A549 (cell line): ENCODE measurements around the gene ROR1. TPM values are rescaled to one million over a fixed set of nuclear protein-coding genes. Genes with fewer than 3 reads are reported as not detected.

Experiments
- ATAC-seq, 2 experiments: fragments of 200-7000 bp in 1 of 2; fragments of >200 bp in 1 of 2; cut with Nextera tagmentation in 1 of 2; cut with Tn5 transposase in 1 of 2; 3 replicates each; pipeline versions ENCODE4 v1.8.0 to v1.9.1; 2018 to 2020; ENCODE audit warnings: mild to moderate bottlenecking in 1 of 2, moderate library complexity in 1 of 2
- CTCF ChIA-PET: fragments of 300-600 bp; sonication (Branson Sonifier 250); formaldehyde crosslinking; extraction: SDS; loops from one replicate; lab custom pipeline; 2021; ENCODE audit warnings: antibody characterized with exemption, inconsistent platforms; lab: Yijun Ruan, JAX
- POLR2A ChIA-PET: fragments of 350-600 bp; formaldehyde crosslinking; extraction: SDS; loops from one replicate; lab custom pipeline; 2021; ENCODE audit warnings: antibody characterized with exemption, inconsistent platforms; lab: Yijun Ruan, JAX
- DNase-seq, 2 experiments: peaks; one replicate each; pipeline versions ENCODE4 v3.0.0 to v3.0.0-alpha.2; 2011 to 2016; ENCODE audit warnings: low read depth in 1 of 2, low spot score in 1 of 2
- FAIRE-seq: peaks from 2 replicates; lab custom pipeline; 2011; peaks lifted over from hg19 to GRCh38; lab: Jason Lieb, UNC
- H3K27ac ChIP-seq, 2 experiments: fragments of >200 bp; sonication (Bioruptor Twin); formaldehyde crosslinking; 3 replicates each; pipeline ENCODE4 v1.5.1; 2016 to 2017
- H3K4me1 ChIP-seq: fragments of >200 bp; sonication (Bioruptor Twin); formaldehyde crosslinking; 3 replicates; pipeline ENCODE4 v1.6.1; 2016
- H3K4me2 ChIP-seq: fragments of >200 bp; sonication (Bioruptor Twin); formaldehyde crosslinking; 3 replicates; pipeline ENCODE4 v1.6.1; 2016
- H3K4me3 ChIP-seq: fragments of >200 bp; sonication (Bioruptor Twin); formaldehyde crosslinking; 3 replicates; pipeline ENCODE4 v1.5.1; 2016
- H3K9me3 ChIP-seq: fragments of >200 bp; sonication (Bioruptor Twin); formaldehyde crosslinking; 3 replicates; pipeline ENCODE4 v1.6.1; 2016
- BHLHE40 ChIP-seq: IDR thresholded peaks from 2 replicates; pipeline ENCODE4 v1.6.1; 2012; ENCODE audit warnings: low read depth, low read length, inconsistent platforms
- CEBPB ChIP-seq, 2 experiments: fragments of >200 bp in 1 of 2; sonication (Bioruptor Twin) in 1 of 2; formaldehyde crosslinking in 1 of 2; IDR thresholded peaks; 2 replicates each; pipeline ENCODE4 v1.6.1; 2012 to 2016
- CHD4 ChIP-seq: fragments of 200-600 bp; sonication (generic); IDR thresholded peaks from 2 replicates; pipeline ENCODE4 v1.6.1; 2016; ENCODE audit warnings: antibody characterized with exemption, mild to moderate bottlenecking, borderline replicate concordance
- EHMT2 ChIP-seq: fragments of 200-600 bp; sonication (generic); IDR thresholded peaks from 2 replicates; pipeline ENCODE4 v1.6.1; 2016; ENCODE audit warnings: antibody characterized with exemption, low read depth, mild to moderate bottlenecking, moderate library complexity
- EP300 ChIP-seq, 2 experiments: fragments of >200 bp; sonication (Bioruptor Twin); formaldehyde crosslinking; IDR thresholded peaks; 2 replicates in 1 of 2; 3 replicates in 1 of 2; pipeline ENCODE4 v1.6.1; 2016 to 2017
- ESRRA ChIP-seq: fragments of 150-350 bp; IDR thresholded peaks from 2 replicates; pipeline ENCODE4 v1.6.1; 2014; ENCODE audit warnings: mild to moderate bottlenecking, low read length, borderline replicate concordance
- GATA3 ChIP-seq: IDR thresholded peaks from 2 replicates; pipeline ENCODE4 v1.6.1; 2012; ENCODE audit warnings: borderline replicate concordance
- HOXB13 ChIP-seq: fragments of 250-450 bp; sonication (Bioruptor Pico); IDR thresholded peaks from 2 replicates; pipeline ENCODE4 v1.5.0; 2020; ENCODE audit warnings: low read depth, mild to moderate bottlenecking, moderate library complexity
- JUN ChIP-seq, 2 experiments: fragments of >200 bp; sonication (Bioruptor Twin); formaldehyde crosslinking; IDR thresholded peaks; 2 replicates in 1 of 2; 3 replicates in 1 of 2; pipeline ENCODE4 v1.6.1; 2016 to 2017
- JUNB ChIP-seq: fragments of >200 bp; sonication (Bioruptor Twin); formaldehyde crosslinking; IDR thresholded peaks from 2 replicates; pipeline ENCODE4 v1.6.1; 2016
- KDM1A ChIP-seq: fragments of 200-600 bp; sonication (generic); IDR thresholded peaks from 2 replicates; pipeline ENCODE4 v1.6.1; 2016; ENCODE audit warnings: low read depth, mild to moderate bottlenecking
- KDM5A ChIP-seq: fragments of 200-600 bp; sonication (generic); IDR thresholded peaks from 2 replicates; pipeline ENCODE4 v1.6.1; 2016; ENCODE audit warnings: antibody characterized with exemption, mild to moderate bottlenecking
- MAFK ChIP-seq: fragments of 450-650 bp; IDR thresholded peaks from 2 replicates; pipeline ENCODE4 v1.6.1; 2014; ENCODE audit not compliant: partially characterized antibody
- MAZ ChIP-seq: fragments of 150-350 bp; IDR thresholded peaks from 2 replicates; pipeline ENCODE4 v1.6.1; 2014; ENCODE audit warnings: antibody characterized with exemption, low read depth, low read length, borderline replicate concordance
- MYC ChIP-seq: IDR thresholded peaks from 2 replicates; pipeline ENCODE4 v1.6.1; 2012; ENCODE audit warnings: mild to moderate bottlenecking, inconsistent platforms, low read length, improper control_type of control experiment, borderline replicate concordance
- NPAS2 ChIP-seq: fragments of 250-450 bp; sonication (Bioruptor Pico); IDR thresholded peaks from 2 replicates; pipeline ENCODE4 v1.8.0; 2022; ENCODE audit warnings: mild to moderate bottlenecking, moderate library complexity, borderline replicate concordance
- POLR2A ChIP-seq: IDR thresholded peaks from 2 replicates; pipeline ENCODE4 v1.6.1; 2012; ENCODE audit warnings: mild to moderate bottlenecking, low read length
- RAD21 ChIP-seq, 2 experiments: fragments of >200 bp in 1 of 2; sonication (Bioruptor Twin) in 1 of 2; formaldehyde crosslinking in 1 of 2; IDR thresholded peaks in 1 of 2; conservative IDR thresholded peaks in 1 of 2; 2 replicates in 1 of 2; 3 replicates in 1 of 2; pipeline ENCODE4 v1.6.1; 2012 to 2018; ENCODE audit warnings: inconsistent platforms in 1 of 2
- RFX5 ChIP-seq: fragments of 450-650 bp; IDR thresholded peaks from 2 replicates; pipeline ENCODE4 v1.7.1; 2014; ENCODE audit warnings: antibody characterized with exemption, mild to moderate bottlenecking, moderate library complexity
- RNF2 ChIP-seq: fragments of 200-600 bp; sonication (generic); IDR thresholded peaks from 2 replicates; pipeline ENCODE4 v1.6.1; 2016; ENCODE audit warnings: low read depth, mild to moderate bottlenecking, antibody characterized with exemption, moderate library complexity, borderline replicate concordance
- SREBF2 ChIP-seq: fragments of 450-650 bp; IDR thresholded peaks from 2 replicates; pipeline ENCODE4 v1.6.1; 2014; ENCODE audit warnings: mild to moderate bottlenecking, moderate library complexity
- TFCP2L1 ChIP-seq: fragments of 250-450 bp; sonication (Bioruptor Pico); IDR thresholded peaks from 2 replicates; pipeline ENCODE4 v1.5.0; 2021; ENCODE audit warnings: mild to moderate bottlenecking
- ZC3H11A ChIP-seq: fragments of 450-650 bp; IDR thresholded peaks from 2 replicates; pipeline ENCODE4 v1.6.1; 2014; ENCODE audit warnings: antibody characterized with exemption, mild to moderate bottlenecking
- ZNF302 ChIP-seq: fragments of 250-450 bp; sonication (Bioruptor Pico); IDR thresholded peaks from 2 replicates; pipeline ENCODE4 v1.9.0; 2021; ENCODE audit warnings: inconsistent platforms, mild to moderate bottlenecking, moderate library complexity
- WGBS: methylation state at CpG from one replicate; pipeline ENCODE4 v1.1.6; 2017; ENCODE audit errors: missing lambda C conversion rate; 5-methylcytosine and 5-hydroxymethylcytosine counted together
- polyA plus RNA-seq, 4 experiments: library from polyadenylated mRNA; depleted of rRNA in 3 of 4; stranded (reverse); fragments of >200 nt; fragmentation: RNase III in 1 of 4; extraction: RNeasy Plus Mini Kit Qiagen cat#74134 plus additional on column Dnase treatment in 1 of 4; gene quantifications; 2 replicates in 3 of 4; 3 replicates in 1 of 4; pipeline ENCODE4 v1.2.3, GENCODE V29; 2011 to 2017
- TF ChIP-seq, protein P1 (sequence below): fragments of 250-450 bp; sonication (Bioruptor Pico); IDR thresholded peaks from 2 replicates; pipeline ENCODE4 v1.5.0; 2021; ENCODE audit warnings: mild to moderate bottlenecking, moderate library complexity, borderline replicate concordance
- TF ChIP-seq, protein P2 (sequence below): fragments of 450-650 bp; IDR thresholded peaks from 2 replicates; pipeline ENCODE4 v1.6.1; 2014; ENCODE audit warnings: antibody characterized with exemption
- TF ChIP-seq, protein P3 (sequence below): IDR thresholded peaks from 2 replicates; pipeline ENCODE4 v1.6.1; 2012
- TF ChIP-seq, protein P4 (sequence below): fragments of >200 bp; sonication (Bioruptor Twin); formaldehyde crosslinking; IDR thresholded peaks from 3 replicates; pipeline ENCODE4 v1.5.1; 2016

The ROR1 gene
- polyA plus RNA-seq, 2 of the 4 experiments (the other 2 are of a cell fraction): 6.5 to 19.0 TPM

DNA sequence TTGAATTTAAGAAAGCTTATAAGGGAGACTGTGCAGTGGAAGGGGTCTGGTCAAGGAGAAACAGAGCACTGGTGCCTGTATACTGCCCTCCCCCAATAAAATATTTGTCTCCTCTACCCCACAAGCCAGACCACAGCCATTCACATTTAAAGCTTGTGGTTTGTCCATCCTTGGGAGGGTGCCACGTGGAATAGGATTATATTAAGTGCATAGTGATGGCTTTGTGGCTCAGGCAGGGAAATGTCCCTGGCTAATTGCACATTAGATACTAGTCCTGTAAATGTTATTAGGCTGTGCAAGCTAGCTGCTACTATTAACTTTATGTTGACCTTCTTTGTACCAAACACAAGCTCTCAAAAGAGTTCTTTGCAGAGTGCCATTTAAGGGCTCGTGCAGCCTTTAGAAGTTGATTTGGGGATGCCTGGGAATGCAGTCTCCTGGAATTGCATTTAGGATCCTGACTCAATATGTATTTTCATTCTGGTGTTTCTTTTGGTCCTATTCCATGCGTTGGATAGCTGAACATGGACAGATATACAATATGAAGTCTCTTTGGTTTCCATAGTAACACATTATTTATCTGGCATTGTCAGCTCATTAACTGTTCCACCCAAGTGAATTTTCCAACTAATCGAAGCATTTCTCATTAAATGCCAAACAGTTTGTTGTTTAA lies 210.6 kb downstream of the ROR1 start:
- Histone ChIP-seq H3K4me2 (no peak overlapping the region), H3K4me3 (no peak overlapping the region), H3K9me3 (no peaks in the 10 kb centered on the region), H3K27ac (no peak overlapping the region), H3K4me1 (0 out of 3 replicates have a peak, but pooled peaks cover 9% of the 10 kb centered on the region)
- ATAC-seq (no peak), FAIRE-seq (no peak), DNase-seq (no peak)
- 83% methylated on average over 4 of the region's 4 CpGs for WGBS
- CTCF ChIA-PET: interaction anchor here (1.0 to 2.2 kb wide), 3 partner anchors 9 to 311 kb away, joined by 3 to 8 read pairs (median 5); no protein-coding TSS in a partner anchor
- POLR2A ChIA-PET: no interaction called here
- TF ChIP-seq ZC3H11A (no peak), RNF2 (no peak), MAZ (no peak)

DNA sequence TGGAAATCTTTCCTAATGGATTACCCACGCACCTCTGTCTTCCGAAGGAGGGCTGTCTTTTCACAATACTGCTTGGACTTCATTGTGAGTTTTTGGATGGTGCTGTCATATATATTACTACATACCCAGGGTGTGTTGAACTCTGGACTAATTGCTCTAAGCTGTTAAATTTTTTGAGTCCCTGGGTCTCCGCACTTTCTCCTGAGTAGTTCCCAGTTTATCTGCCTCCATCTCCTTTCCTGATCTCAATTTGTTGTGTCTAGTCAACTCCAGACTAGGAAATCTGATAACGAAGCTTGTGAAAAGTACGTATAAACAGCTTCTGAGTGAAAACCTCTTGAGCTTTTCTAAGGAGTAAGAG lies 211.1 kb downstream of the ROR1 start:
- CTCF ChIA-PET: interaction anchor here (1.0 to 2.2 kb wide), 2 partner anchors 9 to 152 kb away, joined by 3 to 8 read pairs; no protein-coding TSS in a partner anchor
- no peak overlapping the region for H3K4me2 ChIP-seq
- no peak for FAIRE-seq

DNA sequence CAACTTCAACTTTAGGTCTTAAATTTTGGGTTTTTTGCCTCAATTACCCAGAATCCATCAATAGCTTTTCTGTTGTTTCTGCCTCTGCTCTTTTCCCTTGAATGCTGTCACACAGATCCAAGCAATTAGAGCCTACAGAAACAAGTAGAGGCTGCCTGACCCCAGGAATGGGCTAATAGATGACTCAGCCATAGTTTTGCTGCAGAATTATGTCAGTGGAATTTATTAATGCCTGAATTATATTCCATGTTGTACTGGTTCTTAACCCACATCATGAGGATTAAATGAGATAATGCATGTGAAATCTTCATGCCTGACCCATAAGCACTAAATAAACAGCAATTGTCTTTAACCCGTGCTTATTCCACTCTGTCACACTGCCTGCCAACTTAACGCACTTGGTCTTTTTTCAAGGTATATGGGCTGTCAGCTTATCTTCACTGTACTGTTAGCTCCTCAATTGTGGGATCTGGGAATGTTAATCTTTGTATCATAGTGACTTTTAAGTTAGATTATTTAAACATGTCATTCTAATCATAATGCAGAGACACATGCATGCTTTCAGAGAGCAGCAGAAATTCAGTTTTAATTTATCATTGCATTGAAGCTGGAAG lies 213.3 kb downstream of the ROR1 start:
- DNase-seq (no peak), ATAC-seq (no peak), FAIRE-seq (no peak)
- no peak overlapping the region for H3K4me2 ChIP-seq
- POLR2A ChIA-PET: no interaction called here
- H3K9me3 ChIP-seq: no peaks in the 10 kb centered on the region
- TF ChIP-seq GATA3 (no peak), KDM5A (no peak), CEBPB (IDR thresholded peaks at IDR 0.05) (no peak), MAFK (no peak), NPAS2 (CRISPR knock-in tag) (no peak), EHMT2 (no peak), MYC (no peak), CHD4 (no peak), EP300 (IDR thresholded peaks at IDR 0.05) (no peak), KDM1A (no peak), ESRRA (no peak)
- TF ChIP-seq, protein P1, sequence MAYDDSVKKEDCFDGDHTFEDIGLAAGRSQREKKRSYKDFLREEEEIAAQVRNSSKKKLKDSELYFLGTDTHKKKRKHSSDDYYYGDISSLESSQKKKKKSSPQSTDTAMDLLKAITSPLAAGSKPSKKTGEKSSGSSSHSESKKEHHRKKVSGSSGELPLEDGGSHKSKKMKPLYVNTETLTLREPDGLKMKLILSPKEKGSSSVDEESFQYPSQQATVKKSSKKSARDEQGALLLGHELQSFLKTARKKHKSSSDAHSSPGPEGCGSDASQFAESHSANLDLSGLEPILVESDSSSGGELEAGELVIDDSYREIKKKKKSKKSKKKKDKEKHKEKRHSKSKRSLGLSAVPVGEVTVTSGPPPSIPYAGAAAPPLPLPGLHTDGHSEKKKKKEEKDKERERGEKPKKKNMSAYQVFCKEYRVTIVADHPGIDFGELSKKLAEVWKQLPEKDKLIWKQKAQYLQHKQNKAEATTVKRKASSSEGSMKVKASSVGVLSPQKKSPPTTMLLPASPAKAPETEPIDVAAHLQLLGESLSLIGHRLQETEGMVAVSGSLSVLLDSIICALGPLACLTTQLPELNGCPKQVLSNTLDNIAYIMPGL (CRISPR knock-in tag): no peak
- TF ChIP-seq, protein P2, sequence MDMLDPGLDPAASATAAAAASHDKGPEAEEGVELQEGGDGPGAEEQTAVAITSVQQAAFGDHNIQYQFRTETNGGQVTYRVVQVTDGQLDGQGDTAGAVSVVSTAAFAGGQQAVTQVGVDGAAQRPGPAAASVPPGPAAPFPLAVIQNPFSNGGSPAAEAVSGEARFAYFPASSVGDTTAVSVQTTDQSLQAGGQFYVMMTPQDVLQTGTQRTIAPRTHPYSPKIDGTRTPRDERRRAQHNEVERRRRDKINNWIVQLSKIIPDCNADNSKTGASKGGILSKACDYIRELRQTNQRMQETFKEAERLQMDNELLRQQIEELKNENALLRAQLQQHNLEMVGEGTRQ: no peak
- H3K4me1 ChIP-seq: 0 out of 3 replicates have a peak, but pooled peaks cover 3% of the 10 kb centered on the region
- 74% methylated on average over 2 of the region's 2 CpGs for WGBS
- H3K27ac ChIP-seq: no peak overlapping the region
- CTCF ChIA-PET: no interaction called here
- H3K4me3 ChIP-seq: no peak overlapping the region

More for the DNA sequence above, 211.1 kb downstream of the ROR1 start:
- POLR2A ChIA-PET: no interaction called here
- 96% methylated on average over 5 of the region's 5 CpGs for WGBS
- TF ChIP-seq TFCP2L1: no peak
- no peak for TF ChIP-seq KDM1A
- TF ChIP-seq JUNB: no peak
- TF ChIP-seq CEBPB (IDR thresholded peaks at IDR 0.05): no peak
- TF ChIP-seq RFX5: no peak
- TF ChIP-seq JUN (IDR thresholded peaks at IDR 0.05): no peak
- no peak for TF ChIP-seq POLR2A
- no peak for TF ChIP-seq SREBF2
- no peak for TF ChIP-seq ZNF302 (CRISPR knock-in tag)
- TF ChIP-seq, protein P3, sequence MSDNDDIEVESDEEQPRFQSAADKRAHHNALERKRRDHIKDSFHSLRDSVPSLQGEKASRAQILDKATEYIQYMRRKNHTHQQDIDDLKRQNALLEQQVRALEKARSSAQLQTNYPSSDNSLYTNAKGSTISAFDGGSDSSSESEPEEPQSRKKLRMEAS: no peak
- TF ChIP-seq EP300 (IDR thresholded peaks at IDR 0.05): no peak
- no peak for TF ChIP-seq BHLHE40
- TF ChIP-seq HOXB13 (CRISPR knock-in tag): no peak
- TF ChIP-seq, protein P4, sequence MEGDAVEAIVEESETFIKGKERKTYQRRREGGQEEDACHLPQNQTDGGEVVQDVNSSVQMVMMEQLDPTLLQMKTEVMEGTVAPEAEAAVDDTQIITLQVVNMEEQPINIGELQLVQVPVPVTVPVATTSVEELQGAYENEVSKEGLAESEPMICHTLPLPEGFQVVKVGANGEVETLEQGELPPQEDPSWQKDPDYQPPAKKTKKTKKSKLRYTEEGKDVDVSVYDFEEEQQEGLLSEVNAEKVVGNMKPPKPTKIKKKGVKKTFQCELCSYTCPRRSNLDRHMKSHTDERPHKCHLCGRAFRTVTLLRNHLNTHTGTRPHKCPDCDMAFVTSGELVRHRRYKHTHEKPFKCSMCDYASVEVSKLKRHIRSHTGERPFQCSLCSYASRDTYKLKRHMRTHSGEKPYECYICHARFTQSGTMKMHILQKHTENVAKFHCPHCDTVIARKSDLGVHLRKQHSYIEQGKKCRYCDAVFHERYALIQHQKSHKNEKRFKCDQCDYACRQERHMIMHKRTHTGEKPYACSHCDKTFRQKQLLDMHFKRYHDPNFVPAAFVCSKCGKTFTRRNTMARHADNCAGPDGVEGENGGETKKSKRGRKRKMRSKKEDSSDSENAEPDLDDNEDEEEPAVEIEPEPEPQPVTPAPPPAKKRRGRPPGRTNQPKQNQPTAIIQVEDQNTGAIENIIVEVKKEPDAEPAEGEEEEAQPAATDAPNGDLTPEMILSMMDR: no peak
- no peak for TF ChIP-seq RAD21 (conservative IDR thresholded peaks at IDR 0.05 in 1 of 2, IDR thresholded peaks at IDR 0.05 in 1 of 2)
- Histone ChIP-seq H3K9me3 (no peaks in the 10 kb centered on the region), H3K4me3 (no peak overlapping the region), H3K4me1 (0 out of 3 replicates have a peak, but pooled peaks cover 9% of the 10 kb centered on the region), H3K27ac (no peak overlapping the region)
- DNase-seq (no peak), ATAC-seq (no peak)
